RPMI8226 (cell line): Measurements from ENCODE around the gene MAP3K7CL.
"Not testable (repeated sequence)": the region's sequence is repeated elsewhere in the genome, so short reads cannot be mapped to it uniquely, and the experiment has no call there.

Experiments used
- DNase-seq: peaks from one replicate; pipeline ENCODE4 v3.0.0-alpha.2; 2015

MAP3K7CL gene

GRCh38 chr21:29135481-29135880 lies 5.0 kb downstream of the MAP3K7CL start:
- no peak for DNase-seq

GRCh38 chr21:29136033-29136432 lies 5.6 kb downstream of the MAP3K7CL start:
- no peak for DNase-seq

- DNase-seq, result no peak
These were observed 14.4 kb downstream of the MAP3K7CL start for GRCh38 chr21:29144736-29145353.

GRCh38 chr21:29145354-29145782 lies 14.9 kb downstream of the MAP3K7CL start:
- no peak for DNase-seq

- no peak for DNase-seq
These were observed 15.5 kb downstream of the MAP3K7CL start for GRCh38 chr21:29145852-29146453.

- no peak for DNase-seq
These were observed 16.3 kb downstream of the MAP3K7CL start for GRCh38 chr21:29146726-29147125.

- no peak for DNase-seq
These were observed 18.1 kb downstream of the MAP3K7CL start for GRCh38 chr21:29148530-29148929.

GRCh38 chr21:29149808-29150425 lies 19.5 kb downstream of the MAP3K7CL start:
- no peak for DNase-seq

- DNase-seq, result no peak
These were observed 21.5 kb downstream of the MAP3K7CL start for GRCh38 chr21:29151931-29152330.

GRCh38 chr21:29152916-29153315 lies 22.5 kb downstream of the MAP3K7CL start:
- no peak for DNase-seq

- DNase-seq, result no peak
These were observed 23.8 kb downstream of the MAP3K7CL start for GRCh38 chr21:29154270-29154669.

GRCh38 chr21:29155118-29155932 lies 24.9 kb downstream of the MAP3K7CL start:
- DNase-seq, result no peak

- DNase-seq, result no peak
These were observed 25.5 kb downstream of the MAP3K7CL start for GRCh38 chr21:29155933-29156260.

- no peak for DNase-seq
These were observed 26.6 kb downstream of the MAP3K7CL start for GRCh38 chr21:29157080-29157479.

GRCh38 chr21:29159842-29160241 lies 29.4 kb downstream of the MAP3K7CL start:
- DNase-seq, result no peak

- DNase-seq, result not testable (repeated sequence)
These were observed 32.4 kb downstream of the MAP3K7CL start for GRCh38 chr21:29162825-29163224.

- no peak for DNase-seq
These were observed 33.1 kb downstream of the MAP3K7CL start for GRCh38 chr21:29163341-29164115.

GRCh38 chr21:29164323-29164942 lies 34.0 kb downstream of the MAP3K7CL start:
- peak; percentile 66 for DNase-seq

- DNase-seq, result no peak
These were observed 35.9 kb downstream of the MAP3K7CL start for GRCh38 chr21:29166323-29166722.

- no peak for DNase-seq
These were observed 36.4 kb downstream of the MAP3K7CL start for GRCh38 chr21:29166853-29167252.

GRCh38 chr21:29167481-29167880 lies 37.0 kb downstream of the MAP3K7CL start:
- not testable (repeated sequence) for DNase-seq

- no peak for DNase-seq
These were observed 38.5 kb downstream of the MAP3K7CL start for GRCh38 chr21:29168891-29169315.
